Keratinocyte (primary cell): ENCODE data around the gene CNTNAP5.

ENCODE experiments used
- CTCF ChIP-seq, 3 experiments: IDR thresholded peaks in 1 of 3; conservative IDR thresholded peaks in 1 of 3; optimal IDR thresholded peaks in 1 of 3; 2 replicates in 2 of 3; 3 replicates in 1 of 3; pipeline versions ENCODE3 to v1.5.1; 2011; ENCODE audit warnings: low read length in 3 of 3, mild to moderate bottlenecking in 3 of 3, moderate library complexity in 2 of 3, control low read depth in 1 of 3, inconsistent platforms in 1 of 3; ENCODE audit not compliant: insufficient read depth in 2 of 3; ENCODE audit errors: extremely low read depth in 1 of 3
- EZH2 ChIP-seq: IDR thresholded peaks from one replicate; pipeline ENCODE4 v1.6.1; 2012; ENCODE audit warnings: inconsistent platforms, mild to moderate bottlenecking, low read length, moderate library complexity

DNA sequence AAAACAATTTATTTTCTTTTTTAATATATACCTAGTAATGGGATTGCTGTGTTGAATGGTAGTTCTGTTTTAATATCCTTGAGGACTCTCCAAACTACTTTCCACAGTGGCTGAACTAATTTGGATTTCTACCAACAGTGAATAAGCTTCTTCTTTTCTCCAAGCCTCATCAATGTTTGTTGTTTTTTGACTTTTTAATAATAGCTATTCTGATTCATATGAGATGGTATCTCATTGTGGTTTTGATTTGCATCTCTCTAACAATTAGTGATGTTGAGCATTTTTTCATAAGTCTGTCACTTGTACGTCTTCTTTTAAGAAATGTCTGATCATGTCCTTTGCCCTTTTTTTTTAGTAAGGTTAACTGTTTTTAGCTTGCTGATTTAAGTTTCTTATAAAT, 863.3 kb downstream of the CNTNAP5 start:
- TF ChIP-seq CTCF (optimal IDR thresholded peaks at IDR 0.05 in 1 of 3, IDR thresholded peaks at IDR 0.05 in 1 of 3, conservative IDR thresholded peaks at IDR 0.05 in 1 of 3; ENCODE audit: extremely low read depth in 1 of 3, insufficient read depth in 2 of 3, low read length in 3 of 3) (no peak), EZH2 (no peak)
